Skin epidermis (tissue), 12 donors: ENCODE data around the gene CHPT1.

Experiments
- H3K27ac ChIP-seq, 21 experiments: fragments of 200-600 bp; sonication (generic) in 11 of 21; one replicate each; pipeline ENCODE4 v1.5.0; 2020; ENCODE audit warnings: mild to moderate bottlenecking in 3 of 21, inconsistent platforms in 2 of 21, moderate library complexity in 2 of 21
- H3K4me3 ChIP-seq, 7 experiments: fragments of 200-600 bp; sonication (generic) in 2 of 7; one replicate each; pipeline ENCODE4 v1.5.0; 2020; ENCODE audit warnings: inconsistent platforms in 2 of 7, mild to moderate bottlenecking in 2 of 7, moderate library complexity in 1 of 7

The CHPT1 gene

DNA sequence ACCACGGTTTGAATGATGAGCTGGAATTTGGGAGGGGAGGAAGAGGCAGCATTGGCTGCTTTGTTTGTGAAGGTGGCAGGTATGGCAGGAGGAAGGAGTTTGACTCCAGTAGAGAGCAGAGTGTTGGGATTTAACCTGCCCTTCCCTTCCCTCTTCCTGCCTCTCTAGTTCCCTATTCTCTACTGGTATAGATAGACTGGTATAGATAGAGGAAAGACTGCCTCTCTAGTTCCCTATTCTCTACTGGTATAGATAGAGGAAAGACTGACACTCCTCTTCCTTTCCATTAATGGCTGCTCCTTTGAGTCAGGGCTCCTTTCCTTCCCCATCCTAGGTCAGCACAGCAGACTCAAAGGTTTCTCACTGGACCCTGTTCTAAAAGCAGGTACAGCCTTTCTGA is 50.3 kb downstream of the CHPT1 start:
- H3K27ac ChIP-seq, result peak overlapping the region in 1 of 21 experiments; percentile 12

GRCh38 chr12:101748907-101749306 is 51.5 kb downstream of the CHPT1 start:
- Histone ChIP-seq H3K4me3 (no peak overlapping the region), H3K27ac (no peak overlapping the region)

More for the DNA sequence above, 50.3 kb downstream of the CHPT1 start:
- H3K4me3 ChIP-seq, result no peak overlapping the region

- H3K27ac ChIP-seq, result no peak overlapping the region
- no peak overlapping the region for H3K4me3 ChIP-seq
Measured at GRCh38 chr12:101749657-101750056, 52.2 kb downstream of the CHPT1 start.

DNA sequence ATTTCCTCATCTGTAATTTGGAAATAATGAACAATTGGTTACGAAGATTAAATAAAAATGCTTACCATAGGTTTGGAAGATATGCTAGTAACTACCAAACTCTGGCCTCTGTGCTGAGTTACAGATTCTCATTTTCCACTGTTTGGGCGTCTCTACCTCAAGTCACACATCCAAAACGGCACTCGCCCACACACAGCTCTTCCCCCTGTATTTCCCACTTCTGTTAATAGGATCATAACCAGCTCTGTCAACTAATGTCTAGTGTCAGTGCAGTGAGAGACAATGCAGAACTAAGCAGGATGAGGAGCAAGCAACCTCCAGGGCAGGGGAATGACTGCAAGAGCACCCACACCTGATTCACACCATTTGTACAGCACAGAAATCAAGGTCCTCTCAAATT is 52.7 kb downstream of the CHPT1 start:
- Histone ChIP-seq H3K27ac (no peak overlapping the region), H3K4me3 (no peak overlapping the region)

- Histone ChIP-seq H3K27ac (no peak overlapping the region), H3K4me3 (no peak overlapping the region)
Measured at GRCh38 chr12:101759396-101760047, 62.1 kb downstream of the CHPT1 start.

DNA sequence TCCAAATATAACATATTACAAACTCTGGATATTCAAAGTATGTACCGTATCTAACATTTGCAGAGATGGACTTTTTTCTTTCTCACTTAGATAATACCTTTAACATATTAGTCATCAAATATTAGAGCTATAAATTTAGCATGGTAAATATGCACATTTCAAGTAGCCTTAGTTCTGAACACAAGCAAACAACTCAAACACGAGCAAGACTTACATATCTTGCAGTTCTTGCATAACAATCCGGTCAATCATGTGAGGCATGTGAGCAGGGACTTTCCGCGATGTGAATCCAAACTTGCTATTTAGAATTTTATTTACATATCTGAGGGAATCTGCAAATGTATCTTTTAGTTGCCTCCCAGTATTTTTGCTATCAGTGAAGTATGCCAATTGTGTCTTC is 63.9 kb downstream of the CHPT1 start:
- no peak overlapping the region for H3K4me3 ChIP-seq
- H3K27ac ChIP-seq, result peak overlapping the region in 1 of 21 experiments; percentile 8

GRCh38 chr12:101761781-101762180 is 64.3 kb downstream of the CHPT1 start:
- Histone ChIP-seq H3K4me3 (no peak overlapping the region), H3K27ac (peak overlapping the region in 1 of 21 experiments; percentile 8)

DNA sequence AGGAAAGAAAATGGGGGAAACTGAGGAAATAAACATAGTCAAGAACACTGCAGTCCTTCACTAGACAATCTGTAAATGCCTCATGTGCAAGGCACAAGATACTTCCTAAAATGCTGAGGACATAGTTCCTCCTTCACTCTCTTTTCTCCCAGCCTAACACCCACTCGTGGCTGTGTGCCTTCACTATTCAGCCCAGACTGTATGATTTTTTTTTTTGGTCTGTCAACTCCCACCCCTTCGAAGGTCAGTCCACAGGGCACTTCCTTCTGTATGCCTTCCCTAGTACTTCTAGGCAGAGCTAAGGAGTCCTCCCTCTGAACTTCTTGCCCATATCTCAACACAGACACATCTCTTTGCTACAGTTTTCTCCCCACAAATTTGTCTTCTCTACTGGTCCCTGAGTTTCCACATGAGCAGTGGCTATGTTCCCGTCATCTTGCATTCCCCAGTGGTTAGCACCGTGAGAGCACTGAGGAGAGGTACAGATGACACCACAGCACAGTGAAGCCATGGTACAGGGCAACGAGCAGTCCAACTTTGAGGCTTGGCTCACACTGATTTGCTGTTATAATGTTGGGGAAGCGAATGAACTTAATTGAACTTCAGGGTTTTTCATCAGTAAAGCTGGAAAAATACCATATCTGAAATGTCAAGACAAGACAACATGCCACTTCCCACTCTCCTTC is 65.9 kb downstream of the CHPT1 start:
- Histone ChIP-seq H3K27ac (peak overlapping the region in 10 of 21 experiments; percentile 8 to 73 (median 35)), H3K4me3 (no peak overlapping the region)

DNA sequence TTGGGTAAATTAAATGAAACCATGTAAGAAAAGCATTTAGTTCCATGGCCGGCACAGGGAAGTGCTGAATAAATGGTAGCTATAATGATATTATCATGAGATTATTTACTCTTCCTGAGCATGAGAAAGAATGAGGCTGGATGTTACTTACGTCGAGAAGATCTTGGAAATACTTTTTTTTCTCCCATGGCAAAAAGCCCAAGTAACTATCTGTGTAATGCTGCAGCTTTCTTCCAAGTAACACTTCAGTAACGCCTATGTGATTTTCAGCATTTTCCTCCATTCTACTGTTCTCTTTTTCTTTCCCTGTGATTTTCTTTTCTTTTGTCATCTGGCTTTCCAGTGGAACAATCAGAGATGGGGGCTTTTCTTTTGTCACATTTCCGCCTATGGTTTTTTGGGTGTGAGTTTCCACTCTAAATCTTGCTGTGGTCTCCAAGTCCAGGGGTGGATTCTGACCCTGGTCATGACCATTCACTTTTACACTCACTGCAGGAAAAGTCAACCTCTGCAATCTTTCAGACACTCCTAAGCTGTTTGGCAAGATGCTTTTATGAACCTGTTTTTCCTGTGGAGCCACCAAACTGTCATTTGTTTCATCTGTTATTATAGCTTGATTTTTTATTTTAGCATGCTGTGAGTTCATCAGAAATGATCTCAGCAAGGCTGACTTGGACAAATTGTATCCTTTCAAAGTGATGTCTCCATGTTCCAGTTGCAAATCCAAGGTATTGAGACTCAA is 66.8 kb downstream of the CHPT1 start:
- H3K27ac ChIP-seq, result peak overlapping the region in 10 of 21 experiments; percentile 1 to 73 (median 41)

GRCh38 chr12:101767537-101767936 is 70.1 kb downstream of the CHPT1 start:
- Histone ChIP-seq H3K27ac (no peak overlapping the region), H3K4me3 (no peak overlapping the region)

More for the DNA sequence above, 66.8 kb downstream of the CHPT1 start:
- H3K4me3 ChIP-seq, result no peak overlapping the region

DNA sequence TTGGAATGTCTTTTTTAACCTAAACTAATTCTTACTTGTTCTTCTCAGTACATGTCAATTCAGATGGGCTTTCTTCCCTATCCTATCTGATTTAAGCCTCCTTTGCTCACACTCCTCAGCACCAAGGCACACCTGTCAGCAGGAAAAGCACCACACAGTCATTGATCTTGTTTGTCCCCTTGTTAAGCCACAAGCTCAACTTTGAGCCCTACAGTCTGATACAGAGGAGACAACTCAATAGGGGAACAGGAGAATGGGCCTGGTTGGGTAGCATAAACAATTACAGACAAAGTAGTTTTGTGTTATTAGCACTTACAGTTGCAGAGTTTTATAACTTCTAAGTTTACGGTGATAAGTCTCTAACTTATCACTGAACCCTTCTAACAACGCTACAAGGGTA is 71.3 kb downstream of the CHPT1 start:
- H3K27ac ChIP-seq, result no peak overlapping the region
- no peak overlapping the region for H3K4me3 ChIP-seq

- Histone ChIP-seq H3K27ac (no peak overlapping the region), H3K4me3 (no peak overlapping the region)
Measured at GRCh38 chr12:101769865-101770264, 72.4 kb downstream of the CHPT1 start.

- peak overlapping the region in 1 of 21 experiments; percentile 9 for H3K27ac ChIP-seq
- no peak overlapping the region for H3K4me3 ChIP-seq
Measured at GRCh38 chr12:101772012-101772775, 74.8 kb downstream of the CHPT1 start.

GRCh38 chr12:101773650-101774162 is 76.3 kb downstream of the CHPT1 start:
- Histone ChIP-seq H3K4me3 (no peak overlapping the region), H3K27ac (no peak overlapping the region)

DNA sequence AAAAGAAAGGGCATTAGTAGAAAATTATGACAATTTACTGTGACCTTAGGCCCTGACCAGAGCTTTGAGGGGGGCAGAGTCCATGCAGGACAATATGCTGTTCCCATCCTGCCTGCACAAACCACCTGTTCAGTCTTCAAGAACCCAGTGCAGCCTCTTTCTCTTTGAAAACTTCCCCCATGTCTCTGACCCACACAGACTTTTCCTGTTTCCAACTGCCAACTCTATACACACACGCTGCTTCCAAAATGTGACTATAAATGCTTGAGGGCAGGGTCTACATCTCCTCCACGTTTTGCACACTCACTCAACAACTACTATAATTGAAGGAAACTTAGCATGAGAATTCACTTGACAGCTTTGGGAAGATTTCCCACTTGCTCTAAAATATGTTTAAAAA is 78.4 kb downstream of the CHPT1 start:
- H3K27ac ChIP-seq, result no peak overlapping the region

DNA sequence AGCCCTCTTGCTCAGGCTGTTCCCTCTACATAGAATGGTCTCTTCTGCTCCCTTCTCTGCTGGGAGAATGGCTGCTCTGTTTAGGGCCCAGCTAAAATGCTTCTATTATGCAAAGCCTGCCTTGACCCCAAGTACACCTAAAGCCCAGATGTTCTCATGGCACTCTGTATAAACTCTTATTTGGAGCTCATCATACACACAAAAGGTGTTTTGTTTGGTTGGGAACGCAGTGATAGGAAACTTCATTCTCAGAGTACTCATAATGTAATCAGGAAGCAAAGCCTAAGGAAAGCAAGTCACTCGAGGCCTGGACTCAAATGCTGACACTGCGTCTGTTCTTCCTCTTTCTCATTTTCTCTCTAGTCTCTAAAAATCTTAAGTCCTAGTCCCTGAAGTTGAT is 80.0 kb downstream of the CHPT1 start:
- peak overlapping the region in 5 of 21 experiments; percentile 13 to 62 (median 34) for H3K27ac ChIP-seq
- H3K4me3 ChIP-seq, result no peak overlapping the region

More for the DNA sequence above, 78.4 kb downstream of the CHPT1 start:
- no peak overlapping the region for H3K4me3 ChIP-seq

DNA sequence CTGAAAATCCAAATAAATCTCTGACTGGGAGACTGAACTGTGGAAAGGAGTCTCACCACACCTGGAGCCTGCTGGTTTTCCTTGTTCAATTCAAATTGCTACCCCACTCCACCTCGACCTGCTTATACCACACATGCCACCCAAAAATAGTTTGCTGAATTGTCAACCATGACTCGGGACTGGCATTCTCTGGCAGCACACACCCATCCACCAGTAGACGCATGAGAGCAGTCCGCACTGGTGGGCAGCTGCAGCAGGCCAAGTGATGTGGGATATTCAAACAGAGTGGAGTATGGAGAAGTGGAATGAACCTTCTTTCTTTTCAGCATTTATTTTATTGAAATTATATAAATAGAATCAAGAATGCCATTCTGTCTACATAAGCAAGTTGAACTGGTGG is 80.5 kb downstream of the CHPT1 start:
- Histone ChIP-seq H3K27ac (peak overlapping the region in 3 of 21 experiments; percentile 13 to 37 (median 32)), H3K4me3 (no peak overlapping the region)
